Measurements from ENCODE around the gene HSPG2. TPM values are rescaled to one million over a fixed set of nuclear protein-coding genes. Genes with fewer than 3 reads are reported as not detected.
A peak's percentile ranks its signal among the peaks of the same experiment; 100 is the strongest.

Gene HSPG2
- total and polyA plus RNA-seq, 9 of the 15 experiments (the other 6 are each of a cell fraction or from before 2014, with no cell fraction given), result 0.14 to 160 (median 15.7) TPM

DNA sequence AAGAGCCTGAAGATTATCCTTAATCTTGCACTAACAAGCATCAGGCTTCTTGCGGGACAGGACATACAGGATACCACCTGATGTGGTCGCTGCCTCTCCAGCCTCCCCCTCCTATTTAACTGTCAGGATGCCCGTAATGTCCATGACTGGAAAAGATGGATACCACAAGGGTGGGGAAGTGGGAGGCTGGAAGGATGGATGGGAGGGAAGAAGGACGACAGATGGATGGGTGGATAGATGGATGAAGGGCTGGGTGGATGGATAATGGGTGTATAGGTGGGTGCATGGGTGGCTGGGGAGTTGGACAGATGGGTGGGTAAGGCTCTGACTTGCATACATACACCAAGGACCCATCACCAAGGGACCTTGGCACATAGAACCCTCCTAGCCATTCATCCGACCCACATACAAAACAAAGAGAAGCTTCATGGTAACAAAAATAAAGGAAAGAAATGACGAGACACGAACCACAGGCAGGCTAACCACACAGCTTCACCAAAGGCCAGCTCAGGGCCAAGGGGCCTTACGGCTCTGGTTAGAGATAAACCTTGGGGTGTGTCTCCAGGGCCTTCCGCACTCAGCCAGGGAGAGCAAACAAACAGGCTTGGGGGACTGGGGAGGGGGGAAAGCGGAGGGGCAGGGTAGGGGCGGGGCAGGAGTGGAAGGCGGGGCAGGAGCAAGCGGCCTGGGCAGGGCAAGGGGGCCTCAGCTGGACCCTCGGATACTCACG lies 50.5 kb downstream of the HSPG2 start (continued):
- TF ChIP-seq ZKSCAN1 (IDR thresholded peaks at IDR 0.05; ENCODE audit: low read depth, low read length) (peak; percentile 53; the same call in 1 of the 2 replicates), HMBOX1 (IDR thresholded peaks at IDR 0.05) (peak; percentile 81), TCF3 (CRISPR knock-in tag; IDR thresholded peaks at IDR 0.05) (peak; percentile 48; the same call in 1 of the 2 replicates), LARP7 (IDR thresholded peaks at IDR 0.05) (peak; percentile 40; the same call in 1 of the 2 replicates)

DNA sequence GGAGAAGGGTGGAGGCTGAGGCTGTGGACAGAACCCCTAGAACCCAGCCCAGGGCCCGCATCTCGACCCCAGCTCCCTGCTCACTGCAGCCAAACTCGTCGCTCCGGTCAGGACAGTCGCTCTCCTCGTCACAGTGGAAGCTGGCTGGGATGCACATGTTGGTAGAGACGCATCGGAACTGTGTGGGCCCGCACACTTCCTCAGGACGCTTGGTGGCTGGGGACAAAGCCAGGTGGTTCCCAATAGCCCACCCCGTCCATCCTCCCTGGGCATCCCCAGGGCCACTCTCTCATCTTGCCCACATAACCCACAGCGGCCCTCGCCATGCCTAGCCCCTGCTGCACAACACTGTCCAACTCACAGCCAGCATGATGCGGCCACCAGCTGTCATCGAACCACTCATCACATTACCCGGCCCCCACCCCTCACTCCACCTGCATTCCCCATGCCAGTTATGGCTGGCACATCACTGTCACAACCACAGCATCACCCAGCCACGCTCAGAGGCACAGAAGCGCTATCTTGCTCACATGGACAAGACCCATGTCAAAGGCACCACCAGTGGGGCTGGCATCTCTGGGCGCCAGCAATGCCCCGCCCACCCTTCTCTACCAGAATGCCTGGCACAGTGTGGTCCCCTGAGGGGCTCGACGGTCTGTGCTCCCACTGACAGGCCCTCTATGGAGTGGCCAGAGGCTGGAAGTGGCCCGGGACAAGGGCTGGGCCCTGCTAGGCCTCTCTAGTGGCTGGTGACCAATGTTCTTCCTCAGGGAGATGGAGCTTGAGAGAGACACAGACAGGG lies 51.7 kb downstream of the HSPG2 start:
- FAIRE-seq (no peak), ATAC-seq (no peak), DNase-seq (ENCODE audit: extremely low read depth in 1 of 4, low spot score in 3 of 4) (no peak)
- Histone ChIP-seq H3K36me3 (ENCODE audit: control insufficient read depth, insufficient read depth, low read length) (peaks cover 89% of the 10 kb centered on the region), H3K9me3 (replicated peaks; ENCODE audit: control insufficient read depth, insufficient read depth, low read depth, low read length) (no peaks in the 10 kb centered on the region), H4K20me1 (replicated peaks; ENCODE audit: control insufficient read depth, insufficient read depth, low read length) (no peaks in the 10 kb centered on the region; the same call in 1 of the 2 replicates), H3K79me2 (ENCODE audit: control insufficient read depth, insufficient read depth, low read length) (no peaks in the 10 kb centered on the region), H3K9me1 (ENCODE audit: control insufficient read depth, insufficient read depth, low read length) (peaks cover 4% of the 10 kb centered on the region), H3K27ac (ENCODE audit: extremely low read depth, low read depth, low read length) (no peak overlapping the region), H2AFZ (ENCODE audit: low read depth, low read length) (no peak overlapping the region), H3K4me3 (no peak overlapping the region), H3K4me2 (ENCODE audit: insufficient read depth, low read length) (no peak overlapping the region), H3K27me3 (ENCODE audit: control insufficient read depth in 2 of 2, insufficient read depth in 2 of 2, low read length in 2 of 2) (no peaks in the 10 kb centered on the region), H3K4me1 (replicated peaks in 1 of 2; ENCODE audit: control insufficient read depth in 2 of 2, insufficient read depth in 2 of 2, low read length in 2 of 2) (peaks cover 15 to 42% of the 10 kb centered on the region in 2 experiments), H3K9ac (ENCODE audit: insufficient read depth in 1 of 2, low read depth in 2 of 2, low read length in 2 of 2) (peak overlapping the region in 1 of 2 experiments; percentile 78; a peak in 2 of 4 replicates)
- ChIA-PET CTCF (ENCODE audit: low intra/inter-chr PET ratio) (no interaction called here), POLR2A (interaction anchor here (0.7 to 3.5 kb wide), 3 partner anchors 9 to 39 kb away, joined by 3 to 17 read pairs (median 3); no protein-coding TSS in a partner anchor)
- in situ Hi-C loops (cut with MboI) (no loop called here), intact Hi-C loops (cut with micrococcal nuclease) (no loop called here)
- no TSS peak for BruUV-seq (replicated peaks)
- TF ChIP-seq ZNF778 (CRISPR knock-in tag; IDR thresholded peaks at IDR 0.05), result no peak
- peak; percentile 29; the same call in 1 of the 2 replicates for TF ChIP-seq ZC3H4 (CRISPR knock-in tag; IDR thresholded peaks at IDR 0.05; ENCODE audit: borderline replicate concordance)
- TF ChIP-seq, protein P1, sequence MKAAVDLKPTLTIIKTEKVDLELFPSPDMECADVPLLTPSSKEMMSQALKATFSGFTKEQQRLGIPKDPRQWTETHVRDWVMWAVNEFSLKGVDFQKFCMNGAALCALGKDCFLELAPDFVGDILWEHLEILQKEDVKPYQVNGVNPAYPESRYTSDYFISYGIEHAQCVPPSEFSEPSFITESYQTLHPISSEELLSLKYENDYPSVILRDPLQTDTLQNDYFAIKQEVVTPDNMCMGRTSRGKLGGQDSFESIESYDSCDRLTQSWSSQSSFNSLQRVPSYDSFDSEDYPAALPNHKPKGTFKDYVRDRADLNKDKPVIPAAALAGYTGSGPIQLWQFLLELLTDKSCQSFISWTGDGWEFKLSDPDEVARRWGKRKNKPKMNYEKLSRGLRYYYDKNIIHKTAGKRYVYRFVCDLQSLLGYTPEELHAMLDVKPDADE (conservative IDR thresholded peaks at IDR 0.05; ENCODE audit: control insufficient read depth, low read depth, low read length), result no peak
- no peak for TF ChIP-seq JUN (IDR thresholded peaks at IDR 0.05; ENCODE audit: borderline replicate concordance, low read depth, low read length)
- TF ChIP-seq JUN (CRISPR knock-in tag; IDR thresholded peaks at IDR 0.05; ENCODE audit: borderline replicate concordance), result no peak
- TF ChIP-seq MCM3 (IDR thresholded peaks at IDR 0.05), result no peak
- no peak for TF ChIP-seq ZFP91 (CRISPR knock-in tag; IDR thresholded peaks at IDR 0.05)
- WGBS (ENCODE audit: insufficient coverage, low coverage, missing lambda C conversion rate), result 91% methylated on average over 24 of the region's 24 CpGs
